GM10266 (cell line): ENCODE results near the gene GUF1.
A peak's percentile ranks its signal among the peaks of the same experiment; 100 is the strongest.

Experiments
- DNase-seq: peaks from one replicate; pipeline ENCODE4 v3.0.0; 2012; ENCODE audit errors: extremely low spot score
- CTCF ChIP-seq: IDR thresholded peaks from 2 replicates; pipeline ENCODE4 v1.5.1; 2012; ENCODE audit warnings: mild to moderate bottlenecking, low read depth; ENCODE audit not compliant: control insufficient read depth, insufficient read depth; ENCODE audit errors: missing control alignments

GUF1 gene

GRCh38 chr4:44704673-44705072 is 26.5 kb downstream of the GUF1 start:
- no peak for DNase-seq
- no peak for TF ChIP-seq CTCF

GRCh38 chr4:44713125-44713524 is 34.9 kb downstream of the GUF1 start:
- DNase-seq, result no peak
- TF ChIP-seq CTCF, result no peak

- DNase-seq, result no peak
Measured at GRCh38 chr4:44716597-44716996, 38.4 kb downstream of the GUF1 start.

GRCh38 chr4:44720371-44720770 is 42.2 kb downstream of the GUF1 start:
- DNase-seq, result no peak
- TF ChIP-seq CTCF, result no peak

More at GRCh38 chr4:44716597-44716996, 38.4 kb downstream of the GUF1 start:
- no peak for TF ChIP-seq CTCF

- DNase-seq, result no peak
Measured at GRCh38 chr4:44722001-44722400, 43.8 kb downstream of the GUF1 start.

GRCh38 chr4:44725166-44725565 is 46.9 kb downstream of the GUF1 start:
- no peak for DNase-seq
- TF ChIP-seq CTCF, result no peak

More at GRCh38 chr4:44722001-44722400, 43.8 kb downstream of the GUF1 start:
- no peak for TF ChIP-seq CTCF

GRCh38 chr4:44725726-44726037 is 47.5 kb downstream of the GUF1 start:
- DNase-seq, result peak; percentile 3
- TF ChIP-seq CTCF, result no peak
